B cell (primary cell): ENCODE data around the gene EFCAB7. TPM values are rescaled to one million over a fixed set of nuclear protein-coding genes. Genes with fewer than 3 reads are reported as not detected.

Experiments
- ATAC-seq: fragments of 200-7000 bp; cut with Tn5 transposase; one replicate; pipeline ENCODE4 v1.10.0; 2021; ENCODE audit warnings: low read depth, mild to moderate bottlenecking, moderate number of reproducible peaks, moderate library complexity
- CTCF ChIA-PET: fragments of 350-600 bp; sonication (Branson Sonifier 250); formaldehyde crosslinking; loops from one replicate; lab custom pipeline; 2021; ENCODE audit warnings: antibody characterized with exemption, inconsistent platforms; lab: Charles Lee
- POLR2A ChIA-PET: fragments of 350-600 bp; sonication (Branson Sonifier 250); formaldehyde crosslinking; loops from one replicate; lab custom pipeline; 2021; ENCODE audit warnings: antibody characterized with exemption; lab: Charles Lee
- DNase-seq: peaks from one replicate; pipeline ENCODE4 v3.0.0; 2013
- H2AFZ ChIP-seq: 2 replicates; pipeline ENCODE4 v1.6.1; 2012; ENCODE audit warnings: mild to moderate bottlenecking, low read depth, low read length; ENCODE audit not compliant: insufficient read depth, poor library complexity, severe bottlenecking
- H3K27ac ChIP-seq, 2 donors: 1 replicate in 1 of 2; 2 replicates in 1 of 2; pipeline ENCODE4 v1.5.1; 2012 to 2013; ENCODE audit warnings: low read length in 2 of 2, mild to moderate bottlenecking in 2 of 2, moderate library complexity in 1 of 2
- H3K27me3 ChIP-seq, 4 experiments: fragments of 200-600 bp in 1 of 4; sonication (generic) in 1 of 4; replicated peaks in 1 of 4; 1 replicate in 2 of 4; 2 replicates in 2 of 4; pipeline versions ENCODE4 v1.6.1 to v1.7.0; 2013 to 2016; ENCODE audit warnings: low read length in 3 of 4, mild to moderate bottlenecking in 2 of 4, mixed read lengths in 1 of 4, moderate library complexity in 1 of 4; ENCODE audit not compliant: insufficient read depth in 4 of 4, control insufficient read depth in 3 of 4; ENCODE audit errors: control extremely low read depth in 1 of 4
- H3K36me3 ChIP-seq, 2 experiments: replicated peaks in 1 of 2; 1 replicate in 1 of 2; 2 replicates in 1 of 2; pipeline versions ENCODE4 v1.6.1 to v1.7.1; 2013; ENCODE audit warnings: low read length in 1 of 2; ENCODE audit not compliant: insufficient read depth in 2 of 2, control insufficient read depth in 1 of 2; ENCODE audit errors: control extremely low read depth in 1 of 2, extremely low read depth in 1 of 2
- H3K4me1 ChIP-seq, 2 donors: fragments of 200-600 bp in 1 of 2; sonication (generic) in 1 of 2; 1 replicate in 1 of 2; 2 replicates in 1 of 2; pipeline versions ENCODE4 v1.5.1 to v1.6.1; 2013 to 2017; ENCODE audit warnings: low read length in 2 of 2; ENCODE audit not compliant: control insufficient read depth in 2 of 2, insufficient read depth in 2 of 2
- H3K4me2 ChIP-seq: replicated peaks from 2 replicates; pipeline ENCODE3; 2012; ENCODE audit warnings: mild to moderate bottlenecking, low read depth, low read length; ENCODE audit not compliant: poor library complexity, severe bottlenecking
- H3K4me3 ChIP-seq, 5 experiments: fragments of 200-600 bp in 1 of 5; sonication (generic) in 1 of 5; 1 replicate in 3 of 5; 2 replicates in 2 of 5; pipeline versions ENCODE4 v1.5.1 to v1.7.0; 2011 to 2016; ENCODE audit warnings: low read length in 4 of 5, mild to moderate bottlenecking in 4 of 5, low read depth in 2 of 5, control low read depth in 1 of 5, moderate library complexity in 1 of 5; ENCODE audit not compliant: insufficient read depth in 1 of 5; ENCODE audit errors: control extremely low read depth in 1 of 5, extremely low read depth in 1 of 5
- H3K79me2 ChIP-seq: fragments of 200-600 bp; sonication (generic); one replicate; pipeline ENCODE4 v1.6.0; 2016; ENCODE audit warnings: low read length; ENCODE audit not compliant: control insufficient read depth, insufficient read depth
- H3K9ac ChIP-seq: fragments of 200-600 bp; sonication (generic); 2 replicates; pipeline ENCODE4 v1.6.1; 2017; ENCODE audit warnings: mild to moderate bottlenecking, low read length, moderate library complexity
- H3K9me3 ChIP-seq, 3 donors: one replicate each; pipeline versions ENCODE4 v1.6.1 to v1.7.1; 2013; ENCODE audit warnings: low read length in 2 of 3; ENCODE audit not compliant: control insufficient read depth in 2 of 3, insufficient read depth in 1 of 3; ENCODE audit errors: control extremely low read depth in 1 of 3
- H4K20me1 ChIP-seq: 2 replicates; pipeline ENCODE4 v1.6.0; 2012; ENCODE audit warnings: mild to moderate bottlenecking, low read length; ENCODE audit not compliant: insufficient read depth, control insufficient read depth, poor library complexity, severe bottlenecking
- H3K27ac Mint-ChIP-seq: one replicate; pipeline ENCODE4 v1.8.0; 2021; ENCODE audit warnings: mixed read lengths
- H3K27me3 Mint-ChIP-seq: one replicate; pipeline ENCODE4 v1.8.0; 2021; ENCODE audit warnings: mixed read lengths
- H3K4me1 Mint-ChIP-seq: one replicate; pipeline ENCODE4 v1.8.0; 2021; ENCODE audit warnings: mixed read lengths
- H3K4me3 Mint-ChIP-seq: one replicate; pipeline ENCODE4 v1.8.0; 2021; ENCODE audit warnings: mixed read lengths
- H3K9me3 Mint-ChIP-seq: one replicate; pipeline ENCODE4 v1.8.0; 2022; ENCODE audit warnings: mixed read lengths; ENCODE audit not compliant: insufficient read depth
- EZH2 ChIP-seq: IDR thresholded peaks from 2 replicates; pipeline ENCODE4 v1.6.1; 2012; ENCODE audit warnings: borderline replicate concordance, low read depth, mild to moderate bottlenecking, moderate library complexity, low read length; ENCODE audit not compliant: insufficient read depth, poor library complexity, severe bottlenecking
- WGBS: methylation state at CpG from one replicate; pipeline ENCODE4 v1.1.5; 2013; ENCODE audit warnings: missing lambda C conversion rate; ENCODE audit not compliant: insufficient coverage; 5-methylcytosine and 5-hydroxymethylcytosine counted together
- intact Hi-C: fragments of 100-400 bp; cut with micrococcal nuclease; formaldehyde crosslinking; loops from one replicate; pipeline ENCODE4 v1.10.0; 2022
- polyA plus RNA-seq: library from polyadenylated mRNA; depleted of rRNA; stranded (reverse); fragments of >200 nt; gene quantifications from 2 replicates; pipeline ENCODE4 v1.2.3, GENCODE V29; 2012
- total RNA-seq, 2 donors: library from RNA; stranded (reverse); fragments of 120-200 nt in 1 of 2; gene quantifications; 1 replicate in 1 of 2; 2 replicates in 1 of 2; pipeline versions ENCODE4 v1.2.3 to v1.2.4, GENCODE V29; 2013 to 2022
- TF ChIP-seq, protein P1 (sequence below): fragments of 200-600 bp; IDR thresholded peaks from one replicate; pipeline ENCODE4 v1.8.0; 2022; ENCODE audit warnings: antibody characterized with exemption, mild to moderate bottlenecking

EFCAB7 gene
- total and polyA plus RNA-seq, 2 donors (not counting 1 experiment from before 2014, with no cell fraction given) = 3.6 to 11.2 TPM

DNA sequence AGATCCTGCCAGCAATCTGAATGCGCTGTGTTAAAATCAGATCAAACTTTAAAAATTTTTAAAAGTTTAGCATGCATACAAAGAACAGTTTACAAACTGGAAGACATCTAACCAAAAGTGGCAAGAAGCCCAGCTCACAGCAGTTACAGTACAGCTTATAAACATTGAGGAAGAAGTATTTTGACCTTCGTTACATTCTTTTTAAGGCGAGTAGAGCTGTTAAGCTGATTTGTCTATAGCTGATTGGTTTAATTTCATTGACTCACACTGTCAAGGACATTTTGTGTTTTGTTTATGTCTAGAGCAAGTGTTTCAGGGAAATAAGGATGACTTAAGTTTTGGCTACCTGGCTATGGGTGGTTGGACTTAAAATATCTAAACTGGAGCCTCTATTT, 66.8 kb downstream of the EFCAB7 start:
- H3K4me1 Mint-ChIP-seq = peaks cover 10% of the 10 kb centered on the region
- H3K4me3 Mint-ChIP-seq = no peak overlapping the region
- H3K79me2 ChIP-seq = no peaks in the 10 kb centered on the region
- ChIA-PET CTCF (interaction anchor here (1.0 kb wide), 1 partner anchor 14 kb away, joined by 3 read pairs; no protein-coding TSS in a partner anchor), POLR2A (no interaction called here)
- H3K4me1 ChIP-seq = peaks cover 6 to 9% of the 10 kb centered on the region in 2 donors
- H3K9me3 ChIP-seq = no peaks in the 10 kb centered on the region
- H3K9me3 Mint-ChIP-seq = no peaks in the 10 kb centered on the region
- H3K27me3 Mint-ChIP-seq = no peaks in the 10 kb centered on the region
- no peaks in the 10 kb centered on the region for H4K20me1 ChIP-seq
- H3K27ac Mint-ChIP-seq = no peak overlapping the region
- no peak for ATAC-seq
- intact Hi-C loops = loop anchor here (5.0 to 10.0 kb wide), 3 partner anchors 305 to 1475 kb away; partner anchors contain the start of gene ATG4C
- no peaks in the 10 kb centered on the region for H3K27me3 ChIP-seq
- H3K27ac ChIP-seq = no peak overlapping the region
- WGBS = no CpG with 5 or more reads among the region's 3 CpGs
- no peaks in the 10 kb centered on the region for H3K36me3 ChIP-seq
- H2AFZ ChIP-seq = no peak overlapping the region
- TF ChIP-seq EZH2 = no peak
- TF ChIP-seq, protein P1, sequence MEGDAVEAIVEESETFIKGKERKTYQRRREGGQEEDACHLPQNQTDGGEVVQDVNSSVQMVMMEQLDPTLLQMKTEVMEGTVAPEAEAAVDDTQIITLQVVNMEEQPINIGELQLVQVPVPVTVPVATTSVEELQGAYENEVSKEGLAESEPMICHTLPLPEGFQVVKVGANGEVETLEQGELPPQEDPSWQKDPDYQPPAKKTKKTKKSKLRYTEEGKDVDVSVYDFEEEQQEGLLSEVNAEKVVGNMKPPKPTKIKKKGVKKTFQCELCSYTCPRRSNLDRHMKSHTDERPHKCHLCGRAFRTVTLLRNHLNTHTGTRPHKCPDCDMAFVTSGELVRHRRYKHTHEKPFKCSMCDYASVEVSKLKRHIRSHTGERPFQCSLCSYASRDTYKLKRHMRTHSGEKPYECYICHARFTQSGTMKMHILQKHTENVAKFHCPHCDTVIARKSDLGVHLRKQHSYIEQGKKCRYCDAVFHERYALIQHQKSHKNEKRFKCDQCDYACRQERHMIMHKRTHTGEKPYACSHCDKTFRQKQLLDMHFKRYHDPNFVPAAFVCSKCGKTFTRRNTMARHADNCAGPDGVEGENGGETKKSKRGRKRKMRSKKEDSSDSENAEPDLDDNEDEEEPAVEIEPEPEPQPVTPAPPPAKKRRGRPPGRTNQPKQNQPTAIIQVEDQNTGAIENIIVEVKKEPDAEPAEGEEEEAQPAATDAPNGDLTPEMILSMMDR = no peak
- no peak overlapping the region for H3K9ac ChIP-seq
- H3K4me3 ChIP-seq = no peak overlapping the region
- H3K4me2 ChIP-seq = no peak overlapping the region
- DNase-seq = no peak

DNA sequence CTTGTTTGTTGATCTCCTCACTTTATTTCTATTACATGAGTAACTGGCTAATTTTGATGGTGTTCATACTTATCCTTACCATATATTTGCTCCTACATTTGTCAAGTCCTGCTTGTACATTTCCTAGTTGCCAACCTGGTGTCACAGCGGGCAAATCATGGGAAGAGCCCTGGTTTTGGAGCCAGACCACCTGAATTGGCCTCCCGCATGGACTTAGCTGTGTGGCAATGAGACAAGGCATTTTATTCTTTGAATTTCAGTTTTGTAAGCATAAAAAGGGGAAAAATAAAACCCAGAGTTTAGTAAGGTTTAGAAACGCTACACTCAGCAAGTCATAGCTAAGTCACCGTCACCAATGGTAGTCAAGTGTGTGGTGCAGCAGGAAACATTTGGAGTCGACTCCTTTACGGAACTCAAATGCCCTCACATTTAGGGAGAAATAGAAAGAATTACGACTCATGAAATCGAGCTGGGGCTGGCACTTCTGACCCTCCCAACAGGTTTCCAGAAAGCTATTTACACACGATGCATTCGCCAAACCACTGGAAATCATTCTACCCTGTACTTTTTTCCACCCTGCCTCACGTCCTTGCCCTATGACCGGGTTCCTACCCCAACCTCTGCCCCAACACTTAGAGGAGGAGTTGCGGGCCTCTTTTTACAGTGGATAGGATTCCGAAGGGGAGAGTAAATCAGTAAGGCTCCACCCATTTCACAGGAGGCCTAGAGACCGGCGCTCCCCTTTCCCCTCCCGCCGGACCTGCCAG, 69.4 kb downstream of the EFCAB7 start:
- H3K9me3 ChIP-seq = no peaks in the 10 kb centered on the region
- H3K4me2 ChIP-seq = peak overlapping the region; percentile 88
- H2AFZ ChIP-seq = peak overlapping the region; percentile 90
- H4K20me1 ChIP-seq = no peaks in the 10 kb centered on the region
- H3K27me3 Mint-ChIP-seq = no peaks in the 10 kb centered on the region
- peaks cover 6 to 9% of the 10 kb centered on the region in 2 donors for H3K4me1 ChIP-seq
- POLR2A ChIA-PET = interaction anchor here (0.6 kb wide), 1 partner anchor 300 kb away, joined by 3 read pairs; no protein-coding TSS in a partner anchor
- no peaks in the 10 kb centered on the region for H3K27me3 ChIP-seq
- no peaks in the 10 kb centered on the region for H3K9me3 Mint-ChIP-seq
- H3K4me3 Mint-ChIP-seq = peak overlapping the region; percentile 98
- DNase-seq (no peak), ATAC-seq (no peak)
- H3K4me3 ChIP-seq = peak overlapping the region; percentile 32 to 92 (median 80)
- H3K36me3 ChIP-seq = no peaks in the 10 kb centered on the region
- peak overlapping the region; percentile 72 for H3K9ac ChIP-seq
- 25% methylated on average over 12 of the region's 18 CpGs for WGBS
- peak overlapping the region; percentile 98 for H3K27ac Mint-ChIP-seq
- intact Hi-C loops = loop anchor here (1.0 to 10.0 kb wide), 6 partner anchors 69 to 1472 kb away; partner anchors contain the start of genes ALG6, ATG4C, EFCAB7 and ITGB3BP
- peaks cover 3% of the 10 kb centered on the region for H3K79me2 ChIP-seq
- peak overlapping the region; percentile 78 to 88 for H3K27ac ChIP-seq
- H3K4me1 Mint-ChIP-seq = peaks cover 13% of the 10 kb centered on the region
- CTCF ChIA-PET = interaction anchor here (2.8 kb wide), 1 partner anchor 17 kb away, joined by 16 read pairs; no protein-coding TSS in a partner anchor
- TF ChIP-seq, protein P1 = no peak
- TF ChIP-seq EZH2 = no peak
